ENCODE measurements around the gene TGFB1I1. TPM values are rescaled to one million over a fixed set of nuclear protein-coding genes. Genes with fewer than 3 reads are reported as not detected.
A peak's percentile ranks its signal among the peaks of the same experiment; 100 is the strongest.

Gene TGFB1I1
- total and polyA plus RNA-seq, 7 donors = 4.5 to 11.5 (median 8.3) TPM

DNA sequence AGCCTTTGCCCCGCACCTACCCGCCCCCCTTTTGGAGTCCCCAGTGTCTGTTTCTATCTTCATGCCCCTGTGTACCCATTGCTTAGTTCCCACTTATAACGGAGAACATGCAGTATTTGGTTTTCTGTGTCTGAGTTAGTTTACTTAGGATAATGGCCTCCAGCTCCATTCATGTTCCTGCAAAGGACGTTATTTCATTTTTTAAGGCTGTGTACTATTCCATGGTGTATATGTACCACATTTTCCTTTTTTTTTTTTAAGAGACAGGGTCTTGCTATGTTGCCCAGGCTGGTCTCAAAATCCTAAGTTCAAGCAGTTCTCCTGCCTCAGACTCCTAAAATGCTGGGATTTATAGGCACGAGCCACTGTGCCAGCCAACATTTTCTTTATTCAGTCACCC lies 4.1 kb upstream of the TGFB1I1 start:
- Histone ChIP-seq H3K27me3 (ENCODE audit: insufficient read depth in 3 of 3, low read length in 2 of 3) (peaks cover 0 to 2% (median 0%) of the 10 kb centered on the region in 3 donors), H3K4me3 (no peak overlapping the region), H3K9me3 (no peaks in the 10 kb centered on the region), H3K36me3 (ENCODE audit: insufficient read depth in 1 of 2, low read depth in 1 of 2) (peaks cover 3 to 46% of the 10 kb centered on the region in 2 donors), H3K4me1 (peaks cover 7% of the 10 kb centered on the region), H3K27ac (no peak overlapping the region)
- intact Hi-C loops (cut with DNase I) = loop anchor here in 1 of 2 donors (10.0 kb wide), 2 partner anchors 237 to 397 kb away; no protein-coding TSS in a partner anchor
- WGBS, 3 donors = 80 to 91% (median 87%) methylated on average over 5 of the region's 5 CpGs
- ATAC-seq (no peak), DNase-seq (no peak)
- TF ChIP-seq, protein P1, sequence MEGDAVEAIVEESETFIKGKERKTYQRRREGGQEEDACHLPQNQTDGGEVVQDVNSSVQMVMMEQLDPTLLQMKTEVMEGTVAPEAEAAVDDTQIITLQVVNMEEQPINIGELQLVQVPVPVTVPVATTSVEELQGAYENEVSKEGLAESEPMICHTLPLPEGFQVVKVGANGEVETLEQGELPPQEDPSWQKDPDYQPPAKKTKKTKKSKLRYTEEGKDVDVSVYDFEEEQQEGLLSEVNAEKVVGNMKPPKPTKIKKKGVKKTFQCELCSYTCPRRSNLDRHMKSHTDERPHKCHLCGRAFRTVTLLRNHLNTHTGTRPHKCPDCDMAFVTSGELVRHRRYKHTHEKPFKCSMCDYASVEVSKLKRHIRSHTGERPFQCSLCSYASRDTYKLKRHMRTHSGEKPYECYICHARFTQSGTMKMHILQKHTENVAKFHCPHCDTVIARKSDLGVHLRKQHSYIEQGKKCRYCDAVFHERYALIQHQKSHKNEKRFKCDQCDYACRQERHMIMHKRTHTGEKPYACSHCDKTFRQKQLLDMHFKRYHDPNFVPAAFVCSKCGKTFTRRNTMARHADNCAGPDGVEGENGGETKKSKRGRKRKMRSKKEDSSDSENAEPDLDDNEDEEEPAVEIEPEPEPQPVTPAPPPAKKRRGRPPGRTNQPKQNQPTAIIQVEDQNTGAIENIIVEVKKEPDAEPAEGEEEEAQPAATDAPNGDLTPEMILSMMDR (IDR thresholded peaks at IDR 0.05) = no peak

DNA sequence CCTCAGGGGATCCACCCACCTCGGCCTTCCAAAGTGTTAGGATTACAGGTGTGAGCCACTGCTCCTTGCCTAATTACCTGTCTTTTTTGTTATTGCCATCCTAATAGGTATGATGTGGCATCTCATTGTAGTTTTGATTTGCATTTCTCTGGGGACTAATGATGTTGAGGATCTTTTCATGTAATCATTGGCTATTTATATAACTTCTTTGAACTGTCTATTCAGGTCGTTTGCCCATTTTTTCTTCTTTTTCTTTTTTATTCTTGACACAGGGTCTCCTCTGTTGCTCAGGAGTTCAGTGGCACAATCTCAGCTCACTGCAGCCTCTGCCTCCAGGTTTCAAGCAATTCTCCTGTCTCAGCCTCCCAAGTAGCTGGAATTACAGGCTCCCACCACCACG lies 1.3 kb upstream of the TGFB1I1 start:
- H3K27me3 ChIP-seq (ENCODE audit: insufficient read depth in 3 of 3, low read length in 2 of 3) = peaks cover 0 to 19% (median 4%) of the 10 kb centered on the region in 3 donors
- intact Hi-C loops (cut with DNase I) = no loop called here
- DNase-seq = no peak

DNA sequence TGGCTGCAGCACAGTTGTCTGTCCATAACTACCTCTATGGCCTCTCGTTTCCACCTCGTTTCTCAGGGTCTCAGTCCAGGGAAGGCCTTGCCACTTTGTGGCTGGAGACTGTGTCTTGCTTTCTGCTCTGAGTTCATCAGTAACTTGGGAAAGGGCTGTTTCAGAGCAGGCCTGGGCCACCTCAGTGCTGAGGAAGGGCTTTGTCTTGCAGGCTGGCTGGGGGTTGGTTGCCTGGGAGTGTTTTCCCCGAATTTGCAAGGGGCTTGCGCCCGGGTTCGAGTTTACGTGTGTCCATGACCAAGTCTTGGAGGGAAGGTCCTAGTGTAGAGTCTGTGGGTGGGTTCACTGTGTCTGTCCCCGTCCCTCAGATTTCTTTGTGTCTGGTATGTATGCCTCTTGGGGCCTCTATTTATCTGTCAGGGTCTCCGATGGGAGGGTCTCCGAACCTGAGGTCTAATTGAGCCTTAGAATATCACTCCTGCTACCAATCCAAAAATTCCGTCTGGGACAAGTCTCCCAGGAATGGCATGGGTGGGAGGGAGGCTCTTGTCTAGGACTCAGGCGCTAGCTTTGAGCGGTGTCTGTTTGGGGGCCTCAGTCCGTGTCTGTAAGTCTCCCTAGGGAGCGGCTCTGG lies 594 bp upstream of the TGFB1I1 start:
- H3K4me1 ChIP-seq = peaks cover 7% of the 10 kb centered on the region
- peaks cover 0 to 26% (median 4%) of the 10 kb centered on the region in 3 donors for H3K27me3 ChIP-seq (ENCODE audit: insufficient read depth in 3 of 3, low read length in 2 of 3)
- no peaks in the 10 kb centered on the region for H3K9me3 ChIP-seq
- WGBS, 3 donors = 33 to 46% (median 39%) methylated on average over 15 of the region's 15 CpGs
- peak overlapping the region; percentile 71 for H3K4me3 ChIP-seq
- DNase-seq = peak in 1 of 2 donors; percentile 42
- ATAC-seq = no peak
- H3K36me3 ChIP-seq (ENCODE audit: insufficient read depth in 1 of 2, low read depth in 1 of 2) = peaks cover 0 to 21% of the 10 kb centered on the region in 2 donors
- intact Hi-C loops (cut with DNase I) = no loop called here
- TF ChIP-seq, protein P1 (IDR thresholded peaks at IDR 0.05) = no peak
- H3K27ac ChIP-seq = peak overlapping the region; percentile 69

More for the DNA sequence above, 1.3 kb upstream of the TGFB1I1 start:
- no peaks in the 10 kb centered on the region for H3K9me3 ChIP-seq
- H3K4me3 ChIP-seq = peak overlapping the region; percentile 71
- H3K4me1 ChIP-seq = peaks cover 7% of the 10 kb centered on the region
- H3K36me3 ChIP-seq (ENCODE audit: insufficient read depth in 1 of 2, low read depth in 1 of 2) = peaks cover 0 to 29% of the 10 kb centered on the region in 2 donors
- no peak overlapping the region for H3K27ac ChIP-seq
- TF ChIP-seq, protein P1 (IDR thresholded peaks at IDR 0.05) = no peak
- no peak for ATAC-seq
- whole genome bisulfite sequencing, 3 donors = 86 to 89% (median 89%) methylated on average over 3 of the region's 3 CpGs

DNA sequence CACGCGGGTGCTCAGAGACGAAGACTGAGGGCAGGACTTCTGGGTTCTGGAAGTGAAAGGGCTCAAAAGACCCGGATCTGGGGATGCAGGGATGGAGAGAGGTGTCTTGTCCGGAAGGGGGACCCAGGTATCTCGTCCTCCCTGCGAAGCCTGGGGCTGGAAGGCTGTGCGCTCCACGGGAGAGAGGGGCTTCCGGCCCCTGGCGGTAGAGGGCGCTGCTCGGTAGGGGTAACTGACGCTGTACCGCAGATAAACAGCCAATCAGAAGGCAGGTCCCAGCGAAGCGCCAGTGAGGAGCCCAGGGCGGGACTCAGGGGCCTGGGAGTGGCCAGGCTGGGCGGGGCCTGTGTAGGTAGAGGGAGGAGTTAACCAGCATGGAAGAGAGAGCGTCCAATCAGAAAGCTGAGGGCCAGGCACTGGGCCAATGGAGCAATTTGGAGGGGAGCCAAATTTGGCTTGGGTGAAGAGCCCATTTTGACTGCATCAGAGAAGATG lies 804 bp downstream of the TGFB1I1 start:
- WGBS, 3 donors = 23 to 28% (median 23%) methylated on average over 19 to 20 of the region's 20 CpGs
- DNase-seq (peak; percentile 90 to 94), ATAC-seq (peak; percentile 85 to 95 (median 91))
- Histone ChIP-seq H3K4me3 (peak overlapping the region; percentile 71), H3K27ac (peak overlapping the region; percentile 69), H3K9me3 (no peaks in the 10 kb centered on the region), H3K36me3 (ENCODE audit: insufficient read depth in 1 of 2, low read depth in 1 of 2) (peaks cover 0 to 10% of the 10 kb centered on the region in 2 donors), H3K27me3 (ENCODE audit: insufficient read depth in 3 of 3, low read length in 2 of 3) (peaks cover 0 to 38% (median 5%) of the 10 kb centered on the region in 3 donors), H3K4me1 (peaks cover 7% of the 10 kb centered on the region)
- TF ChIP-seq, protein P1 (IDR thresholded peaks at IDR 0.05) = peak; percentile 67
- intact Hi-C loops (cut with DNase I) = no loop called here

All from psoas muscle (tissue), 8 donors.